Lower leg skin (tissue), 3 donors: Measurements from ENCODE around the gene ZNF22.

Experiments
- POLR2A ChIP-seq, 2 donors: fragments of 450-650 bp; IDR thresholded peaks; one replicate each; pipeline ENCODE4 v1.6.1; 2016 to 2017; ENCODE audit warnings: antibody characterized with exemption in 2 of 2, mild to moderate bottlenecking in 1 of 2, moderate library complexity in 1 of 2
- TF ChIP-seq, protein P1 (sequence below), 3 donors: fragments of 450-650 bp; IDR thresholded peaks; one replicate each; pipeline ENCODE4 v1.5.1; 2016; ENCODE audit warnings: antibody characterized with exemption in 3 of 3, mild to moderate bottlenecking in 3 of 3, moderate library complexity in 2 of 3

DNA sequence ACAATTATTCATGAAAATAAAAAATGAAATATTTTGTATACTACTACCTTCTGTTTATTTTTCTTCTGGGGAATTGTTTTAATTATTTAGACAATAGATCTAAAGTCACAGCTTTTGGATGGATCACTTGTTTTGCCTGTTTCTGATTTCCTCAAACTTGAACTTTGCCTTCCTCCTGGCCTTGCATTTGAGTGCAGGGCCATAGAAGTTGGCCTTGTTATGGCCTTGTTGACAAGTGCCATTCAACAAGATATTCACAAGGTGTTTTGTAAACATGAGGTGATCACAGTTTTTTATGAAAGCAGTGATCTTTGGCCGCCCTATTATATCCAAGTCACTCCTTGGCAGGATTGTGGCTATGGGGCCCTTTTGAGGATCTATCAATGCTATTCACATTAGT is 4.6 kb downstream of the ZNF22 start:
- TF ChIP-seq, protein P1, sequence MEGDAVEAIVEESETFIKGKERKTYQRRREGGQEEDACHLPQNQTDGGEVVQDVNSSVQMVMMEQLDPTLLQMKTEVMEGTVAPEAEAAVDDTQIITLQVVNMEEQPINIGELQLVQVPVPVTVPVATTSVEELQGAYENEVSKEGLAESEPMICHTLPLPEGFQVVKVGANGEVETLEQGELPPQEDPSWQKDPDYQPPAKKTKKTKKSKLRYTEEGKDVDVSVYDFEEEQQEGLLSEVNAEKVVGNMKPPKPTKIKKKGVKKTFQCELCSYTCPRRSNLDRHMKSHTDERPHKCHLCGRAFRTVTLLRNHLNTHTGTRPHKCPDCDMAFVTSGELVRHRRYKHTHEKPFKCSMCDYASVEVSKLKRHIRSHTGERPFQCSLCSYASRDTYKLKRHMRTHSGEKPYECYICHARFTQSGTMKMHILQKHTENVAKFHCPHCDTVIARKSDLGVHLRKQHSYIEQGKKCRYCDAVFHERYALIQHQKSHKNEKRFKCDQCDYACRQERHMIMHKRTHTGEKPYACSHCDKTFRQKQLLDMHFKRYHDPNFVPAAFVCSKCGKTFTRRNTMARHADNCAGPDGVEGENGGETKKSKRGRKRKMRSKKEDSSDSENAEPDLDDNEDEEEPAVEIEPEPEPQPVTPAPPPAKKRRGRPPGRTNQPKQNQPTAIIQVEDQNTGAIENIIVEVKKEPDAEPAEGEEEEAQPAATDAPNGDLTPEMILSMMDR (IDR thresholded peaks at IDR 0.05): no peak
- no peak for TF ChIP-seq POLR2A (IDR thresholded peaks at IDR 0.05)
